SK-N-SH (cell line): ENCODE results near the gene AP1M1. TPM values are rescaled to one million over a fixed set of nuclear protein-coding genes. Genes with fewer than 3 reads are reported as not detected.
A peak's percentile ranks its signal among the peaks of the same experiment; 100 is the strongest.

ENCODE experiments used
- CTCF ChIA-PET: fragments of 300-600, 350-600 bp; formaldehyde crosslinking; extraction: SDS; loops from one replicate; lab custom pipeline; 2021; lab: Yijun Ruan, JAX
- POLR2A ChIA-PET: fragments of 350-600 bp; sonication (Branson Sonifier 250); formaldehyde crosslinking; extraction: SDS; loops from one replicate; lab custom pipeline; 2020; ENCODE audit warnings: antibody characterized with exemption, inconsistent platforms; lab: Yijun Ruan, JAX
- DNase-seq: peaks from one replicate; pipeline ENCODE4 v3.0.0; 2012
- H2AFZ ChIP-seq: fragments of 200-600 bp; sonication (generic); 2 replicates; pipeline ENCODE4 v1.8.1; 2016; ENCODE audit warnings: antibody characterized with exemption, mild to moderate bottlenecking, low read depth
- H3F3A ChIP-seq: fragments of 200-600 bp; sonication (generic); replicated peaks from 2 replicates; pipeline ENCODE3; 2016; ENCODE audit warnings: antibody characterized with exemption, mild to moderate bottlenecking; ENCODE audit not compliant: insufficient read depth
- H3K27ac ChIP-seq, 2 experiments: fragments of 200-500 bp in 1 of 2; fragments of 200-600 bp in 1 of 2; sonication (Bioruptor generic) in 1 of 2; sonication (generic), shearing (Covaris generic) in 1 of 2; 2 replicates each; pipeline versions ENCODE4 v1.5.1 to v1.6.1; 2014 to 2016; ENCODE audit warnings: low read depth in 2 of 2, inconsistent platforms in 1 of 2, low read length in 1 of 2, mild to moderate bottlenecking in 1 of 2, mixed read lengths in 1 of 2
- H3K27me3 ChIP-seq: fragments of 200-600 bp; sonication (generic), shearing (Covaris generic); 2 replicates; pipeline ENCODE4 v1.6.1; 2016; ENCODE audit warnings: mixed run types; ENCODE audit not compliant: insufficient read depth
- H3K36me3 ChIP-seq, 2 experiments: fragments of 200-500 bp in 1 of 2; fragments of 200-600 bp in 1 of 2; sonication (Bioruptor generic) in 1 of 2; sonication (generic) in 1 of 2; replicated peaks in 1 of 2; 2 replicates each; pipeline versions ENCODE3 to v1.5.1; 2014 to 2016; ENCODE audit warnings: low read length in 1 of 2, mild to moderate bottlenecking in 1 of 2; ENCODE audit not compliant: insufficient read depth in 2 of 2, control insufficient read depth in 1 of 2
- H3K4me1 ChIP-seq, 2 experiments: fragments of 200-500 bp in 1 of 2; fragments of 200-600 bp in 1 of 2; sonication (Bioruptor generic) in 1 of 2; sonication (generic), shearing (Covaris generic) in 1 of 2; 2 replicates each; pipeline versions ENCODE4 v1.5.1 to v1.6.1; 2014 to 2016; ENCODE audit warnings: low read depth in 1 of 2, low read length in 1 of 2, mixed run types in 1 of 2; ENCODE audit not compliant: insufficient read depth in 2 of 2, control insufficient read depth in 1 of 2
- H3K4me2 ChIP-seq: fragments of 200-600 bp; sonication (generic), shearing (Covaris generic); 2 replicates; pipeline ENCODE4 v1.6.1; 2017; ENCODE audit warnings: mixed run types
- H3K4me3 ChIP-seq, 2 experiments: fragments of 200-500 bp in 1 of 2; fragments of 200-600 bp in 1 of 2; sonication (Bioruptor generic) in 1 of 2; sonication (generic), shearing (Covaris generic) in 1 of 2; 2 replicates each; pipeline versions ENCODE4 v1.5.1 to v1.8.1; 2014 to 2016; ENCODE audit warnings: low read depth in 2 of 2, inconsistent platforms in 1 of 2, low read length in 1 of 2, mild to moderate bottlenecking in 1 of 2, mixed read lengths in 1 of 2, moderate library complexity in 1 of 2
- H3K79me2 ChIP-seq: fragments of 200-600 bp; sonication (generic); 2 replicates; pipeline ENCODE4 v1.8.1; 2017; ENCODE audit warnings: mild to moderate bottlenecking; ENCODE audit not compliant: insufficient read depth
- H3K9ac ChIP-seq: fragments of 200-600 bp; sonication (generic); 2 replicates; pipeline ENCODE4 v1.6.1; 2017; ENCODE audit warnings: mixed run types
- H3K9me2 ChIP-seq: fragments of 200-600 bp; sonication (generic); 2 replicates; pipeline ENCODE4 v1.6.1; 2017; ENCODE audit warnings: mixed run types
- H3K9me3 ChIP-seq: fragments of 200-600 bp; sonication (generic); 2 replicates; pipeline ENCODE4 v1.6.1; 2017; ENCODE audit warnings: mixed run types, mild to moderate bottlenecking, moderate library complexity
- H4K20me1 ChIP-seq: fragments of 200-600 bp; sonication (generic); 2 replicates; pipeline ENCODE4 v1.6.1; 2017; ENCODE audit warnings: mild to moderate bottlenecking, mixed run types; ENCODE audit not compliant: insufficient read depth
- CTCF ChIP-seq: fragments of 200-600 bp; sonication (generic); IDR thresholded peaks from 2 replicates; pipeline ENCODE4 v1.6.1; 2017; ENCODE audit warnings: antibody characterized with exemption, mild to moderate bottlenecking, moderate library complexity
- EP300 ChIP-seq, 2 experiments: IDR thresholded peaks; 2 replicates each; pipeline versions ENCODE4 v1.4.0 to v1.6.1; 2012; ENCODE audit warnings: borderline replicate concordance in 1 of 2, low read depth in 1 of 2, low read length in 1 of 2
- EZH2phosphoT487 ChIP-seq: fragments of 200-600 bp; sonication (generic); IDR thresholded peaks from 2 replicates; pipeline ENCODE4 v1.6.1; 2017; ENCODE audit warnings: low read depth, mixed run types, mild to moderate bottlenecking, antibody characterized with exemption, moderate library complexity, borderline replicate concordance
- FOXJ3 ChIP-seq: sonication (generic); formaldehyde crosslinking; IDR thresholded peaks from 2 replicates; pipeline ENCODE4 v1.5.1; 2020; ENCODE audit warnings: mild to moderate bottlenecking, missing genetic modification reagents
- GATA2 ChIP-seq: sonication (generic); formaldehyde crosslinking; IDR thresholded peaks from 2 replicates; pipeline ENCODE4 v1.5.0; 2020; ENCODE audit warnings: mild to moderate bottlenecking, missing genetic modification reagents
- IRF3 ChIP-seq: fragments of 150-350 bp; IDR thresholded peaks from 2 replicates; pipeline ENCODE4 v1.6.1; 2016; ENCODE audit warnings: mild to moderate bottlenecking, low read depth, low read length
- JUND ChIP-seq: IDR thresholded peaks from 2 replicates; pipeline ENCODE4 v1.4.0; 2012
- MAX ChIP-seq: IDR thresholded peaks from 2 replicates; pipeline ENCODE4 v1.4.0; 2012; ENCODE audit warnings: low read depth
- MXI1 ChIP-seq: IDR thresholded peaks from 2 replicates; pipeline ENCODE4 v1.6.1; 2012; ENCODE audit warnings: mild to moderate bottlenecking, low read depth, low read length, improper control_type of control experiment
- NRF1 ChIP-seq: IDR thresholded peaks from 2 replicates; pipeline ENCODE4 v1.6.1; 2012; ENCODE audit warnings: low read depth, mild to moderate bottlenecking, low read length
- POLR2AphosphoS5 ChIP-seq: IDR thresholded peaks from 2 replicates; pipeline ENCODE4 v1.6.1; 2012; ENCODE audit warnings: low read depth, low read length
- RAD21 ChIP-seq: IDR thresholded peaks from 2 replicates; pipeline ENCODE4 v1.6.1; 2012; ENCODE audit warnings: mild to moderate bottlenecking, low read length
- RCOR1 ChIP-seq: fragments of 150-350 bp; IDR thresholded peaks from 2 replicates; pipeline ENCODE4 v1.6.1; 2017; ENCODE audit warnings: antibody characterized with exemption, low read length
- REST ChIP-seq: IDR thresholded peaks from 2 replicates; pipeline ENCODE4 v1.6.1; 2012; ENCODE audit warnings: mild to moderate bottlenecking, low read depth, low read length, moderate library complexity
- SMC3 ChIP-seq: IDR thresholded peaks from 2 replicates; pipeline ENCODE4 v1.6.1; 2012; ENCODE audit warnings: low read depth, low read length, improper control_type of control experiment
- TAF1 ChIP-seq: IDR thresholded peaks from 2 replicates; pipeline ENCODE4 v1.6.1; 2012; ENCODE audit warnings: low read depth, mild to moderate bottlenecking, low read length, moderate library complexity, borderline replicate concordance
- TCF12 ChIP-seq: IDR thresholded peaks from 2 replicates; pipeline ENCODE4 v1.4.0; 2012
- TEAD4 ChIP-seq: IDR thresholded peaks from 2 replicates; pipeline ENCODE4 v1.4.0; 2012; ENCODE audit warnings: mild to moderate bottlenecking, borderline replicate concordance; ENCODE audit not compliant: insufficient read depth
- USF1 ChIP-seq: IDR thresholded peaks from 2 replicates; pipeline ENCODE4 v1.4.0; 2012; ENCODE audit warnings: low read depth, borderline replicate concordance
- USF2 ChIP-seq: fragments of 150-350 bp; IDR thresholded peaks from 2 replicates; pipeline ENCODE4 v1.6.1; 2017; ENCODE audit warnings: antibody characterized with exemption, low read length, low read depth, borderline replicate concordance
- ZBTB33 ChIP-seq: IDR thresholded peaks from 2 replicates; pipeline ENCODE4 v1.4.0; 2012; ENCODE audit warnings: low read depth, borderline replicate concordance
- WGBS: methylation state at CpG from one replicate; pipeline ENCODE4 v1.1.6; 2017; ENCODE audit warnings: low lambda C conversion rate; 5-methylcytosine and 5-hydroxymethylcytosine counted together
- polyA plus RNA-seq, 3 experiments: library from polyadenylated mRNA; depleted of rRNA; stranded (reverse); fragments of >200 nt; gene quantifications; 2 replicates each; pipeline ENCODE4 v1.2.3, GENCODE V29; 2012

The AP1M1 gene
- polyA plus RNA-seq, 1 of the 3 experiments (the other 2 are of a cell fraction): 133 TPM

GRCh38 chr19:16247353-16248182, 49.9 kb downstream of the AP1M1 start:
- Histone ChIP-seq H3K36me3 (no peaks in the 10 kb centered on the region), H3K9me2 (no peaks in the 10 kb centered on the region), H3K4me3 (peak overlapping the region in 1 of 2 experiments; percentile 51; a peak in 1 of 4 replicates), H3K27me3 (peaks cover 11% of the 10 kb centered on the region; the same call in 1 of the 2 replicates), H3K79me2 (no peaks in the 10 kb centered on the region), H4K20me1 (no peaks in the 10 kb centered on the region), H2AFZ (no peak overlapping the region), H3K27ac (no peak overlapping the region), H3K9me3 (no peaks in the 10 kb centered on the region), H3F3A (peaks cover 2% of the 10 kb centered on the region), H3K4me1 (no peaks in the 10 kb centered on the region), H3K9ac (no peak overlapping the region), H3K4me2 (no peak overlapping the region)
- POLR2A ChIA-PET: no interaction called here
- WGBS: 34% methylated on average over 17 of the region's 18 CpGs
- peak; percentile 93 for DNase-seq
- CTCF ChIA-PET: interaction anchor here (0.5 to 5.7 kb wide), 30 partner anchors 10 to 519 kb away, joined by 3 to 53 read pairs (median 4); no protein-coding TSS in a partner anchor
- TF ChIP-seq MXI1 (no peak), FOXJ3 (CRISPR knock-in tag) (no peak), GATA2 (no peak), USF1 (no peak), TCF12 (no peak), EP300 (IDR thresholded peaks at IDR 0.05; ENCODE audit: borderline replicate concordance in 1 of 2, low read depth in 1 of 2, low read length in 1 of 2) (no peak), RAD21 (peak; percentile 95), JUND (no peak), POLR2AphosphoS5 (no peak), IRF3 (no peak), EZH2phosphoT487 (no peak), ZBTB33 (no peak), REST (no peak), MAX (no peak), NRF1 (no peak), USF2 (no peak), RCOR1 (no peak), CTCF (peak; percentile 94), TEAD4 (no peak), TAF1 (no peak), SMC3 (peak; percentile 98)
